ENCODE data around the gene XAF1.
"Not testable (repeated sequence)": the region's sequence is repeated elsewhere in the genome, so short reads cannot be mapped to it uniquely, and the experiment has no call there.

Gene XAF1

DNA sequence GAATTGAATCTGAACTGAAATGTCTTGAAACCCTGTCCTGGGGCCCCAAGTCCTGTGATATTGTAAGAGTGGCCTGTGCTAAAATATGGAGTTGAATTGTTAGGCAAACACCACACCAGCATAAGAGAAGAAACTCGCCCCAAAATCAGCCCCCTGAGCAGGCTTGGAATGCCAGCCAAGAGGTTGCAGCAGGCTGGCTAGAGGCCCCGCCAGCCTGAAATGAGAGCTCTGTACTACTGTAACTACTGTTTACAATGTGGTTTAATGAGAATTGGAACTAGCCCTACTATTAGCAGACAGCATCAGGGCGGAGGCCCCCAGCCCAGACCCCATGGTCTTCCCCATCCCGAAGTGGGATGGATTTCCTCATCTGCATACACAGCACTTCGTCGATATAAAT, 43.9 kb downstream of the XAF1 start:
- Mint-ChIP-seq H3K9me3 (no peaks in the 10 kb centered on the region), H3K4me1 (no peaks in the 10 kb centered on the region), H3K27ac (no peak overlapping the region), H3K4me3 (no peak overlapping the region), H3K27me3 (peaks cover 3% of the 10 kb centered on the region), H3K36me3 (no peaks in the 10 kb centered on the region)
- DNase-seq (ENCODE audit: low spot score in 2 of 2) (no peak), ATAC-seq (ENCODE audit: low read depth) (no peak)

GRCh38 chr17:6800422-6801027, 44.7 kb downstream of the XAF1 start:
- Mint-ChIP-seq H3K9me3 (no peaks in the 10 kb centered on the region), H3K27ac (no peak overlapping the region), H3K27me3 (peaks cover 3% of the 10 kb centered on the region), H3K36me3 (no peaks in the 10 kb centered on the region), H3K4me3 (no peak overlapping the region), H3K4me1 (no peaks in the 10 kb centered on the region)
- DNase-seq (ENCODE audit: low spot score in 2 of 2), result no peak
- no peak for ATAC-seq (ENCODE audit: low read depth)

- Mint-ChIP-seq H3K9me3 (peaks cover 3% of the 10 kb centered on the region), H3K27ac (no peak overlapping the region), H3K36me3 (no peaks in the 10 kb centered on the region), H3K4me3 (no peak overlapping the region), H3K27me3 (peaks cover 23% of the 10 kb centered on the region), H3K4me1 (no peaks in the 10 kb centered on the region)
- ATAC-seq (ENCODE audit: low read depth) (no peak), DNase-seq (ENCODE audit: low spot score in 2 of 2) (no peak)
Observed at GRCh38 chr17:6811510-6811909, 55.7 kb downstream of the XAF1 start.

- H3K4me3 Mint-ChIP-seq, result no peak overlapping the region
- no peak for ATAC-seq (ENCODE audit: low read depth)
Observed at GRCh38 chr17:6812295-6812694, 56.4 kb downstream of the XAF1 start.

DNA sequence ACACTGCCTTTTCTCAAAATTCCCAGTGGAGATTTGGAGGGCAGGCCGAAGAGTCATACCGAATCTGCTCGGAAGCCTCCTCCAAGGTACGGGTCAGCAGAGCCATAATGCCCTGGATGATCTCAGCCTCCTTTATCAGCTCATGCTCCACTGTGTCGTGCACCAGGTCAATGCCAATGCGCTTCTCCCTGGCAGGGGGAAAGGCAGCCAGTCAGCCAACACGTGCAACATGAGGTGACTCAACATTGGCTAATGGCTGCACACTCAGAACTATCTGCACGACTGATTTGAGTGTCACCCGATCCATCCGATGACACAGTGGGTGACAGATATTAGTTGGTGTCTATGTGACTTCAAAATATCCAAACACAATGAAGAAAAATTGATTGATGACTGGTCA, 59.9 kb downstream of the XAF1 start:
- Mint-ChIP-seq H3K27ac (no peak overlapping the region), H3K9me3 (peaks cover 2% of the 10 kb centered on the region), H3K36me3 (peaks cover 2% of the 10 kb centered on the region), H3K27me3 (peaks cover 21% of the 10 kb centered on the region), H3K4me3 (no peak overlapping the region), H3K4me1 (no peaks in the 10 kb centered on the region)
- DNase-seq (ENCODE audit: low spot score in 2 of 2), result no peak
- no peak for ATAC-seq (ENCODE audit: low read depth)

More at GRCh38 chr17:6812295-6812694, 56.4 kb downstream of the XAF1 start:
- Mint-ChIP-seq H3K9me3 (peaks cover 3% of the 10 kb centered on the region), H3K27me3 (peaks cover 26% of the 10 kb centered on the region), H3K27ac (no peak overlapping the region), H3K4me1 (no peaks in the 10 kb centered on the region), H3K36me3 (no peaks in the 10 kb centered on the region)
- DNase-seq (ENCODE audit: low spot score in 2 of 2), result no peak

DNA sequence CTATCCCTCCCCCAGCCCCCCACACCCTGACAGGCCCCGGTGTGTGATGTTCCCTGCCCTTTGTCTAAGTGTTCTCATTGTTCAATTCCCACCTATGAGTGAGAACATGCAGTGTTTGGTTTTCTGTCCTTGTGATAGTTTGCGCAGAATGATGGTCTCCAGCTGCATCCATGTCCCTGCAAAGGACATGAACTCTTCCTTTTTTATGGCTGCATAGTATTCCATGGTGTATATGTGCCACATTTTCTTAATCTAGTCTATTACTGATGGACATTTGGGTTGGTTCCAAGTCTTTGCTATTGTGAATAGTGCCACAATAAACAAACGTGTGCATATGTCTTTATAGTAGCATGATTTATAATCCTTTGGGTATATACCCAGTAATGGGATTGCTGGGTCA, 60.5 kb downstream of the XAF1 start:
- H3K36me3 Mint-ChIP-seq; H3K4me1 Mint-ChIP-seq; H3K27ac Mint-ChIP-seq; DNase-seq (ENCODE audit: low spot score in 2 of 2); H3K9me3 Mint-ChIP-seq; ATAC-seq (ENCODE audit: low read depth); H3K4me3 Mint-ChIP-seq: not testable (repeated sequence)
- peaks cover 19% of the 10 kb centered on the region for H3K27me3 Mint-ChIP-seq

DNA sequence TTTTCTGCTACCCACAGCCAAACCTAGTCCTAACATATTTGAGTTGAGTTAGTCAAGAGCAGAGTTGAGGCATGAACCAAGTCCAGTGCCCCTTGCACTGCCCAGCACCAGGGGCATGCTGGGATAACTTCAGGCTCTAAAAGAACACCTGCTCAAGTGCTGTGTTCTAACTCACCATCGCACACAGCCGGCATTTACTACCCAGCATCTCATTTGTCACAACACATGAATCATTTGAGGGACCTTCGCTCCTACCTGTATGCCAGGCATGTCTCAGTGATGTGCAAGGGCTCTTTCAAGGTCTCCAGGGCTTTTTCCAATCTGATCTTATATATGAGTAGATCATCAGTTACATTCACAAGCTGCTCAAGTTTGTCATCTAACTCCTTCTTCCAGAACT, 63.1 kb downstream of the XAF1 start:
- Mint-ChIP-seq H3K9me3 (peaks cover 3% of the 10 kb centered on the region), H3K27ac (no peak overlapping the region), H3K36me3 (peaks cover 2% of the 10 kb centered on the region), H3K27me3 (peaks cover 8% of the 10 kb centered on the region), H3K4me3 (no peak overlapping the region), H3K4me1 (no peaks in the 10 kb centered on the region)
- ATAC-seq (ENCODE audit: low read depth) (no peak), DNase-seq (ENCODE audit: low spot score in 2 of 2) (no peak)

- no peaks in the 10 kb centered on the region for H3K4me1 Mint-ChIP-seq
- ATAC-seq (ENCODE audit: low read depth), result no peak
- peaks cover 2% of the 10 kb centered on the region for H3K36me3 Mint-ChIP-seq
- no peak overlapping the region for H3K27ac Mint-ChIP-seq
- peaks cover 10% of the 10 kb centered on the region for H3K27me3 Mint-ChIP-seq
- no peak for DNase-seq (ENCODE audit: low spot score in 2 of 2)
- peaks cover 3% of the 10 kb centered on the region for H3K9me3 Mint-ChIP-seq
- H3K4me3 Mint-ChIP-seq, result no peak overlapping the region
Observed at GRCh38 chr17:6823011-6823442, 67.2 kb downstream of the XAF1 start.
